Vagina (tissue), 2 donors: ENCODE data around the gene TTC22.

Experiments
- CTCF ChIP-seq, 3 experiments: fragments of 450-650 bp in 2 of 3; fragments of 200-600 bp in 1 of 3; sonication (generic) in 1 of 3; IDR thresholded peaks; one replicate each; pipeline ENCODE4 v1.5.1; 2017 to 2019; ENCODE audit warnings: antibody characterized with exemption in 3 of 3, mild to moderate bottlenecking in 2 of 3, moderate library complexity in 2 of 3
- POLR2A ChIP-seq, 2 donors: fragments of 450-650 bp; IDR thresholded peaks; one replicate each; pipeline ENCODE4 v1.6.1; 2017; ENCODE audit warnings: antibody characterized with exemption in 2 of 2, mild to moderate bottlenecking in 2 of 2, moderate library complexity in 2 of 2
- POLR2AphosphoS5 ChIP-seq, 2 donors: sonication (generic); formaldehyde crosslinking; IDR thresholded peaks; one replicate each; pipeline ENCODE4 v1.9.0; 2017; ENCODE audit warnings: antibody characterized with exemption in 2 of 2, mild to moderate bottlenecking in 2 of 2, low read depth in 1 of 2; ENCODE audit not compliant: insufficient read depth in 1 of 2

GRCh38 chr1:54843449-54843848 is 42.3 kb upstream of the TTC22 start:
- no peak for TF ChIP-seq CTCF (IDR thresholded peaks at IDR 0.05)
- no peak for TF ChIP-seq POLR2AphosphoS5 (IDR thresholded peaks at IDR 0.05; ENCODE audit: insufficient read depth in 1 of 2, low read depth in 1 of 2)
- no peak for TF ChIP-seq POLR2A (IDR thresholded peaks at IDR 0.05)
